Karpas-422 (cell line): ENCODE results near the gene PCDHA5. TPM values are rescaled to one million over a fixed set of nuclear protein-coding genes. Genes with fewer than 3 reads are reported as not detected.

Experiments
- DNase-seq: peaks from one replicate; pipeline ENCODE4 v3.0.0-alpha.2; 2015
- H2AFZ ChIP-seq: fragments of 200-600 bp; sonication (generic); 2 replicates; pipeline ENCODE4 v1.6.1; 2014; ENCODE audit warnings: antibody characterized with exemption, low read length, mixed read lengths
- H3K27ac ChIP-seq: fragments of 200-600 bp; sonication (generic); 2 replicates; pipeline ENCODE4 v1.5.1; 2014; ENCODE audit warnings: mild to moderate bottlenecking, low read length, moderate library complexity
- H3K27me3 ChIP-seq: fragments of 200-600 bp; sonication (generic); 2 replicates; pipeline ENCODE4 v1.6.1; 2014; ENCODE audit warnings: low read length, mixed read lengths
- H3K36me3 ChIP-seq: fragments of 200-600 bp; sonication (generic); 2 replicates; pipeline ENCODE4 v1.6.1; 2014; ENCODE audit warnings: low read length, mixed read lengths; ENCODE audit not compliant: insufficient read depth
- H3K4me1 ChIP-seq: fragments of 200-600 bp; sonication (generic); 2 replicates; pipeline ENCODE4 v1.6.1; 2014; ENCODE audit warnings: mild to moderate bottlenecking, low read length, mixed read lengths
- H3K4me2 ChIP-seq: fragments of 200-600 bp; sonication (generic); 2 replicates; pipeline ENCODE4 v1.6.1; 2014; ENCODE audit warnings: low read length, low read depth, mild to moderate bottlenecking; ENCODE audit not compliant: poor library complexity, severe bottlenecking
- H3K4me3 ChIP-seq: fragments of 200-600 bp; sonication (generic); 2 replicates; pipeline ENCODE4 v1.5.1; 2014; ENCODE audit warnings: mild to moderate bottlenecking, antibody characterized with exemption, low read length, mixed read lengths
- H3K79me2 ChIP-seq: fragments of 200-600 bp; sonication (generic); 2 replicates; pipeline ENCODE4 v1.6.1; 2014; ENCODE audit warnings: mild to moderate bottlenecking, low read length, mixed read lengths
- H3K9ac ChIP-seq: fragments of 200-600 bp; sonication (generic); 2 replicates; pipeline ENCODE4 v1.6.0; 2014; ENCODE audit warnings: low read length
- H3K9me2 ChIP-seq: fragments of 200-600 bp; sonication (generic), shearing (Covaris generic); replicated peaks from 2 replicates; pipeline ENCODE4 v1.6.0; 2014; ENCODE audit warnings: mild to moderate bottlenecking, low read length, moderate library complexity; ENCODE audit not compliant: insufficient read depth
- H3K9me3 ChIP-seq: fragments of 300-700, 200-600 bp; sonication (generic); 2 replicates; pipeline ENCODE4 v1.6.1; 2014; ENCODE audit warnings: low read length, mixed read lengths
- H4K20me1 ChIP-seq: fragments of 200-600 bp; sonication (generic); 2 replicates; pipeline ENCODE4 v1.6.1; 2014; ENCODE audit warnings: mild to moderate bottlenecking, antibody characterized with exemption, low read length, low read depth; ENCODE audit not compliant: insufficient read depth
- total RNA-seq: library from RNA; depleted of rRNA; stranded (reverse); fragments of >200 nt; shearing (Covaris generic); gene quantifications from 2 replicates; pipeline ENCODE4 v1.2.3, GENCODE V29; 2014; ENCODE audit warnings: low replicate concordance; rRNA removed

PCDHA5 gene
- total RNA-seq, 1 experiment from 2014 or later: not detected

DNA sequence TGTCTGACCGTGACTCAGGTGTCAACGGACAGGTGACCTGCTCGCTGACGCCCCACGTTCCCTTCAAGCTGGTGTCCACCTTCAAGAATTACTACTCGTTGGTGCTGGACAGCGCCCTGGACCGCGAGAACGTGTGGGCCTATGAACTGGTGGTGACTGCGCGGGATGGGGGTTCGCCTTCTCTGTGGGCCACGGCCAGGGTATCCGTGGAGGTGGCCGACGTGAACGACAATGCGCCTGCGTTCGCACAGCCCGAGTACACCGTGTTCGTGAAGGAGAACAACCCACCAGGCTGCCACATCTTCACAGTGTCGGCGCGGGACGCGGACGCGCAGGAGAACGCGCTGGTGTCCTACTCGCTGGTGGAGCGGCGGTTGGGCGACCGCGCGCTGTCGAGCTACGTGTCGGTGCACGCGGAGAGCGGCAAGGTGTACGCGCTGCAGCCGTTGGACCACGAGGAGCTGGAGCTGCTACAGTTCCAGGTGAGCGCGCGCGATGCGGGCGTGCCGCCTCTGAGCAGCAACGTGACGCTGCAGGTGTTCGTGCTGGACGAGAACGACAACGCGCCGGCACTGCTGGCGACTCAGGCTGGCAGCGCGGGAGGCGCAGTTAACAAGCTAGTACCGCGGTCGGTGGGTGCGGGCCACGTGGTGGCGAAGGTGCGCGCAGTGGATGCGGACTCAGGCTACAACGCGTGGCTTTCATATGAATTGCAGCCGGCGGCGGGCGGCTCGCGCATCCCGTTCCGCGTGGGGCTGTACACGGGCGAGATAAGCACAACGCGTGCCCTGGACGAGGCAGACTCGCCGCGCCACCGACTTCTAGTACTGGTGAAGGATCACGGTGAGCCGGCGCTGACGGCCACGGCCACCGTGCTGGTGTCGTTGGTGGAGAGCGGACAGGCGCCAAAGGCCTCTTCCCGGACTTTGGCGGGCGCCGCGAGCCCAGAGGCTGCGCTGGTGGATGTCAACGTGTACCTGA lies 49.1 kb downstream of the PCDHA5 start:
- Histone ChIP-seq H3K4me1 (no peaks in the 10 kb centered on the region), H3K79me2 (no peaks in the 10 kb centered on the region), H3K27ac (no peak overlapping the region), H3K9ac (no peak overlapping the region), H4K20me1 (no peaks in the 10 kb centered on the region), H3K4me2 (no peak overlapping the region), H3K36me3 (no peaks in the 10 kb centered on the region), H3K9me2 (0 out of 2 replicates have a peak, but pooled peaks cover 3% of the 10 kb centered on the region), H3K27me3 (no peaks in the 10 kb centered on the region), H3K9me3 (no peaks in the 10 kb centered on the region), H3K4me3 (no peak overlapping the region), H2AFZ (no peak overlapping the region)
- no peak for DNase-seq

Other genes with a start within 250 kb of the PCDHA5 start
- not detected in 2 replicates for gene CD14, start 188.4 kb upstream of the PCDHA5 start, total RNA-seq
- 23.8 and 29.9 TPM in 2 replicates for gene TMCO6, start 182.2 kb upstream of the PCDHA5 start, total RNA-seq
- gene NDUFA2, start 174.0 kb upstream of the PCDHA5 start, total RNA-seq: 126 and 131 TPM in 2 replicates
- gene IK, start 173.8 kb upstream of the PCDHA5 start, total RNA-seq: 101 and 106 TPM in 2 replicates
- gene WDR55, start 156.7 kb upstream of the PCDHA5 start, total RNA-seq: 15.9 and 21.5 TPM in 2 replicates
- gene DND1, start 148.0 kb upstream of the PCDHA5 start, total RNA-seq: 0.71 and 2.0 TPM in 2 replicates
- gene HARS1, start 130.2 kb upstream of the PCDHA5 start, total RNA-seq: 29.9 and 61.0 TPM in 2 replicates
- 18.1 and 18.3 TPM in 2 replicates for gene HARS2, start 130.2 kb upstream of the PCDHA5 start, total RNA-seq
- gene ZMAT2, start 121.2 kb upstream of the PCDHA5 start, total RNA-seq: 18.1 and 20.6 TPM in 2 replicates
- gene PCDHA1, start 35.5 kb upstream of the PCDHA5 start, total RNA-seq: not detected in 2 replicates
- gene PCDHA2, start 26.8 kb upstream of the PCDHA5 start, total RNA-seq: not detected in 2 replicates
- not detected in 2 replicates for gene PCDHA3, start 20.6 kb upstream of the PCDHA5 start, total RNA-seq
- not detected in 2 replicates for gene PCDHA4, start 14.5 kb upstream of the PCDHA5 start, total RNA-seq
- gene PCDHA6, start 6.3 kb downstream of the PCDHA5 start, total RNA-seq: not detected in 2 replicates
- gene PCDHA7, start 12.7 kb downstream of the PCDHA5 start, total RNA-seq: not detected in 2 replicates
- gene PCDHA8, start 19.6 kb downstream of the PCDHA5 start, total RNA-seq: not detected in 2 replicates
- gene PCDHA9, start 26.8 kb downstream of the PCDHA5 start, total RNA-seq: not detected in 2 replicates
- not detected in 2 replicates for gene PCDHA10, start 34.3 kb downstream of the PCDHA5 start, total RNA-seq
- not detected in 2 replicates for gene PCDHA11, start 47.3 kb downstream of the PCDHA5 start, total RNA-seq
- gene PCDHA12, start 53.7 kb downstream of the PCDHA5 start, total RNA-seq: not detected in 2 replicates
- gene PCDHA13, start 60.5 kb downstream of the PCDHA5 start, total RNA-seq: not detected in 2 replicates
- not detected in 2 replicates for gene PCDHAC1, start 104.7 kb downstream of the PCDHA5 start, total RNA-seq
- not detected in 2 replicates for gene PCDHAC2, start 144.9 kb downstream of the PCDHA5 start, total RNA-seq
- gene PCDHB1, start 229.8 kb downstream of the PCDHA5 start, total RNA-seq: not detected in 2 replicates